ENCODE data around the gene CLSTN1.

The CLSTN1 gene

DNA sequence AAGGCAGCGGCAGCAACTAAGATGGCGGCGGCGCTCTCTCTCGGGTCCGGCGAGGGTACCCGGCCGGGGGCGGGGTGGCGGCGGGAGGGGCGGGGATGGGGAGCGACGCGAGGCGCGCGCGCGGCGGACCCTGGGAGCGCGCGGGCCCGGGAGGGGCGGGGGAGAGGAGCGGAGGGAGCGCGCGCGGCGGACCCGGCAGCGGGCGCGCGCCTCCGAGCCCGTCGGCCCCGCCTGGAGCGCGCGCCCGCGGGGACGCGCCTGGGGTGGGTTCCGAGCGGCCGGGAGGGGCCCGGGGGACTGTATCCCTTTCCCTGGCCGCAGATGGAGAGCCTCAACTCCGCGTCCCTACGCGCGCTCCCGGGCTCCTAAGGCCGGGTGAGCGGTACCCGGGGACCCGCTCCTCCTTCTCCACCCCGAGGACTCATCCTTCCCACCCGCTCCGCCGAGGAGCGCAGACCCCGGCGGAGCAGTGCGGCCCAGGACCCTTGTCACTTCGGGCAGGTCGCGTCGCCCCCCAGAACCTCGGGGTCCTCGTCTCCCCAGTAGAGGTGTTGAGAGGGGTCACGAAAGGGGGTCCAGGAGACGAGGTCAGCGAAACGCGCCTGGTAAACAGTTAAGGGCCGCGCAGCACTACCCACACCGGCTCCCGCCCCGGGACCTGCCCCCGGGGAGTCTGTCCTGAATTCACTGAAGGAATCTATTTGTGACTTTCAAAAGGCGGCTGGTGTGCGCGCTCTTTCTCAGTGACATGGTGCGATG is at the start of gene CLSTN1:
Gene CLSTN1 (minus strand): TSS at position 23 of the 759 bp plus-strand sequence. CDS start 232 bp downstream, outside the sequence.
- peak; percentile 91 for DNase-seq

GRCh38 chr1:9873385-9873784 is 49.6 kb upstream of the CLSTN1 start:
- no peak for DNase-seq

- no peak for DNase-seq
Measured at GRCh38 chr1:9872430-9873165, 48.8 kb upstream of the CLSTN1 start.

DNA sequence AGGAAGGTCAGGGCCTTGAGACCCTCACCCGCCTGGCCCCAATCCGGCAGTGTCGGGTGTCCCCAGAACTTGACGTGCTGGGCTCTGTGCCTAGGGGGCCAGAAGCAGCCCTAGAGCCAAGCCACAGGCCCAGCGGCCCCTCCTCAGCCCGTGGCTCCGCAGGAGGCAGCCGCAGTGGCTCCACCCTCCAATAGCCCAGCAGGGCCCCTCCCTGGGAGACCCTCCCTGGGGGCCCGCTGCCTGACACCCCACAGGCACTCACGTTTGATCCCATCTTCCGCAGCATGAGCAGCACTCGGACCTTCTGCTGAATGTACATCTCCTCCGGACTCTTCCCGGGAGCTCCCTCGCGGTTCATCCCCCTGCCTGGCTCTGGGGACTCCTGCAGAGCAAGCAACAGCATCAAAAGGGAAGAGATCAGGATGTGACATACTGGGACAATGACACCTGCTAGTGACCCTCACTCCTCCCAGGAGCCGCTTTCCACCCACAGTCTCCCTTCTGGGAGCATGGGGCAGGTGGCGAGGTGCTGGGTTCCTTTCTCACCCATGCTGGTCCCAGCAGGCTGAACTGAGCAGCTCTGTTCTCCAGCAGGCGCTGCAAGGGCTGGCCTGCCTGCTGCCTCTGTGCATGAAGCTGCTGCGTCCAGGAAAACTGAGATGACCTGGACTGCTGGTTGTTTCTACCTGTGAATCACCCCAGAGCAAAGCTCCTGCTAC is 48.1 kb upstream of the CLSTN1 start:
- no peak for DNase-seq

GRCh38 chr1:9871021-9871420 is 47.3 kb upstream of the CLSTN1 start:
- no peak for DNase-seq

GRCh38 chr1:9870572-9870971 is 46.8 kb upstream of the CLSTN1 start:
- DNase-seq = no peak

- no peak for DNase-seq
Measured at GRCh38 chr1:9869831-9870251, 46.1 kb upstream of the CLSTN1 start.

DNA sequence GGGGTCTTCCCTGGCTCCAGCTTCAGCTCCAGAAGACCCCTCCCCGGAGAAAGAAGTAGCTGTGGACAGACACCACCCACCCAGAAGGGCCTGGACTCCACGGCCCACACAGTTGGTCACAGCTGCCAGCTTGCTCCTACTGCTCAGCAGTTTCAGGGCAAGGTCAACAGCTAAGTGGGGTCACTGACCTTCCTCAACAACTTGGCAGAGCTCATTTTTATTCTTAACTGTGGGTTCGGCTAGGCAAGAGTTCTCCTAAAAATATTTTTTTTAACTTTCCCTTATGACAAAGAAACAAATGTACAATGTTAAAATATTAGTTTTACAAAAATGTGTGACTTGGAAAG is 44.5 kb upstream of the CLSTN1 start:
- no peak for DNase-seq

DNA sequence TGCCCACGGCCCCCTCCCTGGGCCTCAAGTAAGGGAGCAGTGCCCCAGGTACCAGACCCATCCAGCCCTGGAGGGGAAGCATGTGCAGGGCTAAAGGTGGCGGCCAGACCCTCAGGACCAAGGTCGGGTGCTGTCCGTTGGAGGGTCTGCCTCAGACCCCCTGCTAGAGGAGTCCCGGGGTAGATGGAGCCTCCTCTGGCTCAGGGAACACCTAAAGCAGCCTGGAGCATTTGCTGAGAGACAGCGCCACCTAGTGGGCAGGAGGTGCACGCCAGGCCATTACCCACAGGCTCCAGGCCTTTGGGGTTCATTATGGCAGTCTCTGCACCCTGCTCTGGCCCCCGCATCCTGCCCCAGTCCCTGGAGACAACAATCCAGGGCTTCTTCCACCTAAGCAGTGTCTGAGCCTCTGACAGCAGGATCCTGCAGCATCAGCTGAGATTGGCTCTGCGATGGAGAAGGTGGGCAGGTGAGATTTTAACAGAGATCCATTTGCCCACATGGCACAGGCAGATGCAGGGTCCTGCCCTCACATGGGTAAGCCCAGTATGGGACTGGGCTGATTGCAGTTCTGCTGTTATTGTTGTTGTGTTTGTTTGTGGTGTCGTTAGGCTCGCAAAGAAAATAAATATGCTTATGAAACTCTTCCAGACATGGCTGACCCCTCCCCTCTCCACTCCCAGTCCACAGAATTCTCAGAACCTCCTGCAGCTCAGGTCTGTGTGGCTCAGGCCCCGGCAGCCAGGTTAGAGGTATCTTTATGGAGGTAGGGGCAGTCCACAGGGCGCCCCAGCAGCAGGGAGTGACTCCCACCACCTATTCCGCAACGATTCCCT is 43.9 kb upstream of the CLSTN1 start:
- DNase-seq = peak; percentile 70

GRCh38 chr1:9866836-9867235 is 43.1 kb upstream of the CLSTN1 start:
- DNase-seq = no peak

DNA sequence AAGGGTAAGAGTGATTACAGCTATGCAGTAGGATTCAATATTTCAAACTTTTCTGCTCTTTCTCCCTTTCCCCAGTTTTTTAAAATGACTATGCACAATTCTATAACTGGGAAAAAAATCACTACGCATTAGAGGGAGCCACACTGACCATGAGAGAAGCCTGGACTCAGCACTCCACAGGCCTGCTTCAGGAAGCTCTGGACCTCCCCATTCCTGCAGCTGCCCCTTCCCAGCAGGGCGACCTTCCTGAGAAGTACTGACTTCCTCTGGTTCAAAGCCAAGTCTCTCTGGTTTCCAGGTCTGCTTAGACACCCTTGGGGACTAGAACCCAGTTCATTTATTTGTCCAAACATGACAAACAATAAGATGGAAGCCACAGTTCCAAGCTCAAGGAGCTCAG is 42.0 kb upstream of the CLSTN1 start:
- no peak for DNase-seq

DNA sequence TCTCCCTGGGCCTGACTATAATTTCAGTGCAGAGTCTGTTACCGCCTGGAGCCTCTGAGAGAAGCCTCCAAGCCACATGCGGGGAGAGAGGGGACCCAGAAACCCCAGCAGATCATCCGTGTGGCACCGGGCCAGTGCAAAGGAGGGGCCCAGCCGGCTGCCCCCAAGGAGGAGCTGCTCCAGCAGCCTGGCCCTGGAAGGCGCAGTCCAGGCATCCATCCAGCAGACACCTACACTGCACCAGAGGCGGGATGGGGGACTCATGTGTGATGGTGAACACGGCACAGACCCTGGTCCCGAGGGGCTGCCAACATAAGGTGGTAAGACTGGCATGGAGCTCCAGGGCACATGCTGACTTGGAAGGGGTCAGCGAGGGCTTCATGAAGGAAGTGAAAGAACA is 39.6 kb upstream of the CLSTN1 start:
- DNase-seq = no peak

DNA sequence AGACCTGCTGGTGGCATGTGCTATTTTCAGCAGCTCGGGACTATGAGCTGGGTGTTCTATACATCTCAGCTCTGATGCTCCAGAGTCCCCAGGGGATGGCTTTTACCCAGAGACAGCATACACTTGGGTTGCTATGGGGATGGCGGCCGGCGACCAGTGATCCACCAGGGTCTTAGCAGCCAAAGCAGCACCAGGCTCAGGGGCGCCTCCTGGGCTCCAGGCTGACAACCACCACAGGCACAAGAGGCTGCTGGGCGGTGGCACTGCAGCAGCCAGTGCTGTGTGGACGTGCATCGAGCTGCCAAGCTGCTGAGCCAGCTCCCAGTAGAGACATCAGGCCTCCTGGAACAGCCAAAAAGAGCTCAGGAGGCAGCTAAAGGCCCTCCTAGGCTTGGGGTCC is 37.6 kb upstream of the CLSTN1 start:
- DNase-seq = no peak

- DNase-seq = no peak
Measured at GRCh38 chr1:9860887-9861286, 37.1 kb upstream of the CLSTN1 start.

GRCh38 chr1:9859281-9860014 is 35.7 kb upstream of the CLSTN1 start:
- no peak for DNase-seq

- DNase-seq = no peak
Measured at GRCh38 chr1:9858293-9859035, 34.7 kb upstream of the CLSTN1 start.

- DNase-seq = no peak
Measured at GRCh38 chr1:9855186-9855585, 31.4 kb upstream of the CLSTN1 start.

DNA sequence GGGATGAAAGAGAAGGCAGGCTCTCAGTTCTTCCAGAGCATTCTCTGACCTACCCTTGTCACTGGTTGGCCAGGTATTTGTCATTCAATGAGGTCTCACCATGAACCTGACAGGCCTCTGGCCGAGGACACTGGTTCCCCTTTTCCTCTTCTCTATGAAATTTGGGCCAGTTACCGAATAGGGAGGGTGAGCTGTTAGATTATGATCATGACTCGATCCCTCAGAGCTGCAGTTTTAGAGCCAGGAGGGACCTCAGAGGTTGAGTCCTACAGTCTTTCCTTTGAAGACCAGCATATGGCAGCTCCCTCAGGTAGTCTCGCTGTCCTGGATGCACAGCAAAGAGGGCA is 29.5 kb upstream of the CLSTN1 start:
- no peak for DNase-seq

DNA sequence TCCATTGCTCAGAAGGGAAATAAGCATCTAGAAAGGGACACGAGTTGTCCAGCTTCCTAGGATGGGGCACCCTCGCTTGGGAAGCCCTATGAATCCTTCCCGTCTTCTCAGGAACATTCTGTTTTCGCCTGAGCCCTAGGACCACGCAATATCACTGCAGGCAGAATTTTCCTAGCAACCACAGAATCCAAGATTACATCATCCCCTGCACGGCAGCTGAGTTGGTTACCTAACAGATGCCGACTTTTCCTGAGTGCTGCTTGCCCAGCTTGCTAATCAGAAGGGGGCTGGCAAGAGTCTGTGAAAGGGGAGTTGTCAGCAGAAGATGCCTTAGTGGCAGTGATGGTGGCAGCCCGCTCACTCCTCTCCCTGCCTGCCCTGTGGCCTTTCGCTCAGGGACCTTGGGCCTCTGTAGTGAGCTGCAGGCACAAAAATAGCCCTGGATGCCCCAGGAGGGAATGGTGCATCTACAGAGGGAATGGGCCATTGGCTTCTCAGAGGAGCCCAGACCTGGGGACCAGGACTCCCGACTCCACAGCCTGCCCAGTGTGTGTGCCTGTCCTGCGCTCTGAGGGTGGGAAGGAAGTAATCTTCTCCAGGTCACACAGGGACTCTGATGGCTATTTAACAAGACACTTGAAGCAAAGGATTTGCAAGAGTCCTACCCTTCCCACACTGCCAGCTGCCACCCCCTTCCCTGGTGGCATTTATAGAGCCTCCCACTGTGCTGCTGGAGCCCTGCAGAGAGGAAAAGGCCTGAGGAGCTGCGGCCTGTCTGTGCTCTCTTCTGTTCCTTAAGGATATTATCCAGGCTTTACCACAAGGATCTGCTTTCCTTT is 28.9 kb upstream of the CLSTN1 start:
- no peak for DNase-seq

DNA sequence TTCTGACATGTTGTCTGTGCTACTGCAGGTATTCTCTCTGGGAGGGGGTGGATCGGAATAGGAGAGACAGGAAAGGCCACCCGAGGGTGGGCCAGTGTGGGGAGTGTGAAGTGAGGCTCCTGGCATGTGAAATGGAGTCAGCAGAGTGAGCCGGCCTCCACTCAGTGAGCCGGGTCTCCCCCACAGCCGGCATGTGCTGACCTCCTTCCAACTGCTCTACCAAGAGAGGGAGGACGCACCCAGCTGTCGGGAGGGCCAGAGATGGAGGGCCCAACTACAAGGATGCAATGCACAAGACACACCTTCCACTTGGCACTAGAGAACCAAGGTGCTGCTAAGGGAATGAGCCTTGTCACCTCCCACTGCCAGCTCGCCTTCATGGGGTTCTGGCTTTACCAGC is 28.2 kb upstream of the CLSTN1 start:
- DNase-seq = no peak
